Activated naive CD4-positive, alpha-beta T cell treated with anti-CD3 and anti-CD28 coated beads, Interleukin-2, amount 50 U/mL, for 24 hours (primary cell): ENCODE results near the gene FOXD4L6.
"Not testable (repeated sequence)": the region's sequence is repeated elsewhere in the genome, so short reads cannot be mapped to it uniquely, and the experiment has no call there.

Source experiments
- H3K27ac Mint-ChIP-seq: one replicate; pipeline ENCODE4 v1.8.0; 2021; ENCODE audit warnings: mild to moderate bottlenecking, mixed read lengths
- H3K27me3 Mint-ChIP-seq: one replicate; pipeline ENCODE4 v1.8.0; 2021; ENCODE audit warnings: mixed read lengths
- H3K36me3 Mint-ChIP-seq: one replicate; pipeline ENCODE4 v1.8.0; 2021; ENCODE audit warnings: mixed read lengths
- H3K4me1 Mint-ChIP-seq: one replicate; pipeline ENCODE4 v1.8.0; 2021; ENCODE audit warnings: mixed read lengths
- H3K4me3 Mint-ChIP-seq: one replicate; pipeline ENCODE4 v1.8.0; 2021; ENCODE audit warnings: mild to moderate bottlenecking, mixed read lengths
- H3K9me3 Mint-ChIP-seq: one replicate; pipeline ENCODE4 v1.8.0; 2021; ENCODE audit warnings: mixed read lengths

FOXD4L6 gene

DNA sequence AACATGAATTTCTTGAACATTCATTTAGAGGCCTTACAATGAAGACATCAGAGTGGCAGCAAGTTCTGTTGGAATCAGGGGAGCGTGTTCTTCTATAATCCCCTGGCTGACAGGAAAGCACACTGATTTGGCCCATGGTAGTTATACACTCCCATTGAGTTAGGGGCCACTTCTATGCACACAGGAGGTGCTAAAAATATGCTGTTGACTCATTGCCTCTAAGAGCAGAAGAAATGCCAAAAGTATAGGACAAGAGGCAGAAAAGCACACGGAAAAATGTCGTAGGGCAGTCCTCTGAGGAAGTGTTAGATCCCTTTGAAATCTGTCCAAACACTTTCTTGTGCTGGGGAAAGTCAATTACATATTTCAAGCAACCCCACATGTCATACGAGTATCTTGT is 49.0 kb downstream of the FOXD4L6 start:
- not testable (repeated sequence) for H3K9me3 Mint-ChIP-seq, H3K4me3 Mint-ChIP-seq
- H3K27me3 Mint-ChIP-seq = peaks cover 16% of the 10 kb centered on the region

GRCh38 chr9:41077586-41077985 is 50.9 kb downstream of the FOXD4L6 start:
- H3K9me3 Mint-ChIP-seq = not testable (repeated sequence)

More for the DNA sequence above, 49.0 kb downstream of the FOXD4L6 start:
- H3K4me1 Mint-ChIP-seq, H3K27ac Mint-ChIP-seq, H3K36me3 Mint-ChIP-seq: not testable (repeated sequence)

More at GRCh38 chr9:41077586-41077985, 50.9 kb downstream of the FOXD4L6 start:
- H3K27me3 Mint-ChIP-seq = peaks cover 22% of the 10 kb centered on the region
- not testable (repeated sequence) for H3K27ac Mint-ChIP-seq, H3K4me3 Mint-ChIP-seq, H3K36me3 Mint-ChIP-seq, H3K4me1 Mint-ChIP-seq
